Measurements from ENCODE around the gene TBXAS1.

The TBXAS1 gene

GRCh38 chr7:139886899-139887298 is 57.8 kb downstream of the TBXAS1 start:
- H3K36me3 ChIP-seq (ENCODE audit: low read depth), result no peaks in the 10 kb centered on the region
- no peak for ATAC-seq (ENCODE audit: low read depth)
- TF ChIP-seq CTCF (IDR thresholded peaks at IDR 0.05; ENCODE audit: poor library complexity, severe bottlenecking), result no peak
- no peaks in the 10 kb centered on the region for H3K4me1 ChIP-seq (ENCODE audit: insufficient read depth, poor library complexity, severe bottlenecking)
- H3K9me3 ChIP-seq (ENCODE audit: severe bottlenecking), result no peaks in the 10 kb centered on the region
- no peak overlapping the region for H3K27ac ChIP-seq (ENCODE audit: poor library complexity, severe bottlenecking)
- no peaks in the 10 kb centered on the region for H3K27me3 ChIP-seq (ENCODE audit: insufficient read depth, poor library complexity, severe bottlenecking)
- H3K4me3 ChIP-seq (ENCODE audit: severe bottlenecking), result no peak overlapping the region
- no peak for DNase-seq (ENCODE audit: low spot score)

GRCh38 chr7:139887992-139888481 is 59.0 kb downstream of the TBXAS1 start:
- TF ChIP-seq CTCF (IDR thresholded peaks at IDR 0.05; ENCODE audit: poor library complexity, severe bottlenecking), result no peak
- Histone ChIP-seq H3K36me3 (ENCODE audit: low read depth) (no peaks in the 10 kb centered on the region), H3K9me3 (ENCODE audit: severe bottlenecking) (no peaks in the 10 kb centered on the region), H3K27me3 (ENCODE audit: insufficient read depth, poor library complexity, severe bottlenecking) (no peaks in the 10 kb centered on the region), H3K4me1 (ENCODE audit: insufficient read depth, poor library complexity, severe bottlenecking) (no peaks in the 10 kb centered on the region), H3K27ac (ENCODE audit: poor library complexity, severe bottlenecking) (no peak overlapping the region), H3K4me3 (ENCODE audit: severe bottlenecking) (no peak overlapping the region)
- no peak for DNase-seq (ENCODE audit: low spot score)
- no peak for ATAC-seq (ENCODE audit: low read depth)

- TF ChIP-seq CTCF (IDR thresholded peaks at IDR 0.05; ENCODE audit: poor library complexity, severe bottlenecking), result no peak
- Histone ChIP-seq H3K4me3 (ENCODE audit: severe bottlenecking) (no peak overlapping the region), H3K36me3 (ENCODE audit: low read depth) (no peaks in the 10 kb centered on the region), H3K9me3 (ENCODE audit: severe bottlenecking) (no peaks in the 10 kb centered on the region), H3K4me1 (ENCODE audit: insufficient read depth, poor library complexity, severe bottlenecking) (no peaks in the 10 kb centered on the region), H3K27me3 (ENCODE audit: insufficient read depth, poor library complexity, severe bottlenecking) (no peaks in the 10 kb centered on the region), H3K27ac (ENCODE audit: poor library complexity, severe bottlenecking) (no peak overlapping the region)
- DNase-seq (ENCODE audit: low spot score) (no peak), ATAC-seq (ENCODE audit: low read depth) (peak; percentile 58; the same call in 2 of the 3 replicates)
Observed at GRCh38 chr7:139889186-139889871, 60.3 kb downstream of the TBXAS1 start.

- Histone ChIP-seq H3K4me3 (ENCODE audit: severe bottlenecking) (no peak overlapping the region), H3K27ac (ENCODE audit: poor library complexity, severe bottlenecking) (no peak overlapping the region), H3K36me3 (ENCODE audit: low read depth) (no peaks in the 10 kb centered on the region)
Observed at GRCh38 chr7:139893461-139893860, 64.4 kb downstream of the TBXAS1 start.

More at GRCh38 chr7:139893461-139893860, 64.4 kb downstream of the TBXAS1 start:
- DNase-seq (ENCODE audit: low spot score) (no peak), ATAC-seq (ENCODE audit: low read depth) (no peak)
- Histone ChIP-seq H3K27me3 (ENCODE audit: insufficient read depth, poor library complexity, severe bottlenecking) (no peaks in the 10 kb centered on the region), H3K4me1 (ENCODE audit: insufficient read depth, poor library complexity, severe bottlenecking) (no peaks in the 10 kb centered on the region), H3K9me3 (ENCODE audit: severe bottlenecking) (no peaks in the 10 kb centered on the region)
- TF ChIP-seq CTCF (IDR thresholded peaks at IDR 0.05; ENCODE audit: poor library complexity, severe bottlenecking), result no peak

Data from RWPE2 (cell line).